Mucosa of descending colon (tissue), 3 donors: ENCODE data around the gene SLC44A3. TPM values are rescaled to one million over a fixed set of nuclear protein-coding genes. Genes with fewer than 3 reads are reported as not detected.

ENCODE experiments used
- ATAC-seq: fragments of 200-7000 bp; cut with Tn5 transposase; one replicate; pipeline ENCODE4 v1.9.1; 2020; ENCODE audit warnings: mild to moderate bottlenecking, moderate library complexity
- DNase-seq, 3 donors: peaks; one replicate each; pipeline ENCODE4 v3.0.0-alpha.2; 2020
- H3K36me3 ChIP-seq: fragments of 200-600 bp; one replicate; pipeline ENCODE4 v1.8.0; 2021; ENCODE audit warnings: low read depth, mild to moderate bottlenecking
- H3K4me1 ChIP-seq: fragments of 200-600 bp; one replicate; pipeline ENCODE4 v1.8.0; 2021; ENCODE audit warnings: low read depth, mild to moderate bottlenecking
- H3K4me3 ChIP-seq: fragments of 200-600 bp; one replicate; pipeline ENCODE4 v1.8.0; 2021; ENCODE audit warnings: mild to moderate bottlenecking
- H3K9me3 ChIP-seq: fragments of 200-600 bp; one replicate; pipeline ENCODE4 v1.8.0; 2021; ENCODE audit warnings: mild to moderate bottlenecking
- CTCF ChIP-seq: fragments of 200-600 bp; IDR thresholded peaks from one replicate; pipeline ENCODE4 v1.8.0; 2022; ENCODE audit warnings: antibody characterized with exemption, mild to moderate bottlenecking
- intact Hi-C, 2 donors: fragments of 100-400 bp; cut with DNase I in 1 of 2; cut with micrococcal nuclease in 1 of 2; formaldehyde crosslinking; loops; one replicate each; pipeline versions ENCODE4 v1.11.0 to v1.11.1; 2022; cut with DNase I, micrococcal nuclease
- total RNA-seq, 3 donors: library from RNA; stranded (reverse); fragmentation: NEBNext Ultra II Directional in 2 of 3; extraction: Animal tissue kit (Norgen Biotek cat#: 25700) in 2 of 3; gene quantifications; one replicate each; pipeline versions ENCODE4 v1.2.1 to v1.2.4, GENCODE V29; 2021 to 2023
- donor health status: DM: no; HTN: no; CAD: no; lungs with moderate emphysema.
- donor health status: DM: no; HTN: no; CAD: no.
- donor health status: DM: no; HTN: yes; CAD: no.

SLC44A3 gene
- total RNA-seq, 3 donors from 2014 or later = 37.4 to 89.1 (median 49.5) TPM

GRCh38 chr1:94825936-94826335 lies 5.8 kb downstream of the SLC44A3 start:
- no peak for TF ChIP-seq CTCF
- intact Hi-C loops = no loop called here
- peaks cover 4% of the 10 kb centered on the region for H3K36me3 ChIP-seq
- H3K9me3 ChIP-seq = no peaks in the 10 kb centered on the region
- H3K4me3 ChIP-seq = no peak overlapping the region
- peaks cover 22% of the 10 kb centered on the region for H3K4me1 ChIP-seq
- no peak for ATAC-seq
- DNase-seq = no peak

GRCh38 chr1:94827434-94827833 lies 7.3 kb downstream of the SLC44A3 start:
- DNase-seq = no peak
- Histone ChIP-seq H3K4me1 (peaks cover 11% of the 10 kb centered on the region), H3K9me3 (no peaks in the 10 kb centered on the region), H3K36me3 (peaks cover 4% of the 10 kb centered on the region), H3K4me3 (no peak overlapping the region)
- TF ChIP-seq CTCF = no peak
- intact Hi-C loops = no loop called here
- no peak for ATAC-seq

- H3K9me3 ChIP-seq = no peaks in the 10 kb centered on the region
- H3K4me3 ChIP-seq = no peak overlapping the region
- H3K4me1 ChIP-seq = peaks cover 3% of the 10 kb centered on the region
- TF ChIP-seq CTCF = no peak
- ATAC-seq (no peak), DNase-seq (no peak)
- intact Hi-C loops = no loop called here
- peaks cover 4% of the 10 kb centered on the region for H3K36me3 ChIP-seq
Observed at GRCh38 chr1:94828251-94828650, 8.1 kb downstream of the SLC44A3 start.

- no peak for ATAC-seq
- intact Hi-C loops = no loop called here
- Histone ChIP-seq H3K9me3 (no peaks in the 10 kb centered on the region), H3K4me3 (no peak overlapping the region), H3K36me3 (peaks cover 4% of the 10 kb centered on the region), H3K4me1 (no peaks in the 10 kb centered on the region)
- TF ChIP-seq CTCF = no peak
- DNase-seq = no peak
Observed at GRCh38 chr1:94831641-94832040, 11.5 kb downstream of the SLC44A3 start.

- intact Hi-C loops = no loop called here
- TF ChIP-seq CTCF = no peak
- Histone ChIP-seq H3K9me3 (no peaks in the 10 kb centered on the region), H3K4me1 (no peaks in the 10 kb centered on the region), H3K4me3 (no peak overlapping the region), H3K36me3 (no peaks in the 10 kb centered on the region)
- ATAC-seq = no peak
- DNase-seq = no peak
Observed at GRCh38 chr1:94832446-94832845, 12.3 kb downstream of the SLC44A3 start.

GRCh38 chr1:94832931-94833585 lies 12.9 kb downstream of the SLC44A3 start:
- no peaks in the 10 kb centered on the region for H3K9me3 ChIP-seq
- no peaks in the 10 kb centered on the region for H3K36me3 ChIP-seq
- intact Hi-C loops = no loop called here
- H3K4me1 ChIP-seq = no peaks in the 10 kb centered on the region
- no peak for DNase-seq
- ATAC-seq = no peak
- no peak for TF ChIP-seq CTCF
- no peak overlapping the region for H3K4me3 ChIP-seq
